HG03521 (cell line): ENCODE data around the gene FAM47E.
"Not testable (repeated sequence)": the region's sequence is repeated elsewhere in the genome, so short reads cannot be mapped to it uniquely, and the experiment has no call there.

ENCODE experiments used
- ATAC-seq: cut with Tn5 transposase; IDR thresholded peaks from one replicate; pipeline ENCODE4 v1.9.1; 2021; ENCODE audit warnings: mild to moderate bottlenecking, moderate library complexity; ENCODE audit not compliant: unreplicated experiment

Gene FAM47E

GRCh38 chr4:76265631-76266218 is 14.2 kb downstream of the FAM47E start:
- ATAC-seq, result no peak

- no peak for ATAC-seq
These were observed 15.1 kb downstream of the FAM47E start for GRCh38 chr4:76266627-76267026.

GRCh38 chr4:76267811-76268210 is 16.3 kb downstream of the FAM47E start:
- no peak for ATAC-seq

GRCh38 chr4:76270244-76271175 is 19.0 kb downstream of the FAM47E start:
- ATAC-seq, result no peak

- ATAC-seq, result no peak
These were observed 19.7 kb downstream of the FAM47E start for GRCh38 chr4:76271248-76271647.

GRCh38 chr4:76272073-76272472 is 20.6 kb downstream of the FAM47E start:
- no peak for ATAC-seq

- ATAC-seq, result no peak
These were observed 21.1 kb downstream of the FAM47E start for GRCh38 chr4:76272582-76272981.

- ATAC-seq, result no peak
These were observed 21.5 kb downstream of the FAM47E start for GRCh38 chr4:76272999-76273398.

- ATAC-seq, result no peak
These were observed 24.1 kb downstream of the FAM47E start for GRCh38 chr4:76275486-76276124.

- ATAC-seq, result no peak
These were observed 25.3 kb downstream of the FAM47E start for GRCh38 chr4:76276813-76277212.

GRCh38 chr4:76277667-76278066 is 26.1 kb downstream of the FAM47E start:
- no peak for ATAC-seq

GRCh38 chr4:76278583-76278982 is 27.1 kb downstream of the FAM47E start:
- no peak for ATAC-seq

GRCh38 chr4:76279462-76279861 is 27.9 kb downstream of the FAM47E start:
- no peak for ATAC-seq

GRCh38 chr4:76280488-76281441 is 29.2 kb downstream of the FAM47E start:
- ATAC-seq, result no peak

- not testable (repeated sequence) for ATAC-seq
These were observed 30.1 kb downstream of the FAM47E start for GRCh38 chr4:76281594-76281993.

GRCh38 chr4:76282941-76283689 is 31.6 kb downstream of the FAM47E start:
- ATAC-seq, result no peak

GRCh38 chr4:76283900-76284299 is 32.4 kb downstream of the FAM47E start:
- ATAC-seq, result no peak

GRCh38 chr4:76287811-76288210 is 36.3 kb downstream of the FAM47E start:
- not testable (repeated sequence) for ATAC-seq

- ATAC-seq, result no peak
These were observed 41.2 kb downstream of the FAM47E start for GRCh38 chr4:76292730-76293129.

- no peak for ATAC-seq
These were observed 42.3 kb downstream of the FAM47E start for GRCh38 chr4:76293772-76294171.
